Measurements from ENCODE around the gene ZNF722.

GRCh38 chr7:64045301-64046040 lies 46.8 kb downstream of the ZNF722 start, which contains the start of gene ZNF727:
- no peak for TF ChIP-seq POLR2A (IDR thresholded peaks at IDR 0.05)
- TF ChIP-seq CTCF (IDR thresholded peaks at IDR 0.05): no peak
